ENCODE results near the gene INO80E.
"Not testable (repeated sequence)": the region's sequence is repeated elsewhere in the genome, so short reads cannot be mapped to it uniquely, and the experiment has no call there.

The INO80E gene

DNA sequence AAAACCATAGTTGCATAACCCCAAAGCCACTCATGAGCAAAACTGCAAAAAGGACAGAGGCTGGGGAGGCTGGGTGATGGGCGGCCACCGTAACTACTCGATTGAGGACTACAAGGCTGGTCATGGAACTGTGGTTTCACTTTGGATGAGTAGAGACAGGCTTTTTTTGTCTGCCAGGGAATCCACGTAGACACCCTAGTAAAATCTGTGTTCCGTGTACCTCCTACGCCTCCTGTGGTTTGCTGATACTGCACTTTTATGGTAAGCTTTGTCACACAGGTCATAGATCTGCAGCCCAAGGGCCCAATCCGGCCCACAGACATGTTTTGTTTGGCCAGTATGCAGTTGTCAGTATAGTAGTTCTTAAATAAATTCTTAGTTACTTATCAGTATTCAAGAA, 37.2 kb downstream of the INO80E start:
- DNase-seq: no peak

DNA sequence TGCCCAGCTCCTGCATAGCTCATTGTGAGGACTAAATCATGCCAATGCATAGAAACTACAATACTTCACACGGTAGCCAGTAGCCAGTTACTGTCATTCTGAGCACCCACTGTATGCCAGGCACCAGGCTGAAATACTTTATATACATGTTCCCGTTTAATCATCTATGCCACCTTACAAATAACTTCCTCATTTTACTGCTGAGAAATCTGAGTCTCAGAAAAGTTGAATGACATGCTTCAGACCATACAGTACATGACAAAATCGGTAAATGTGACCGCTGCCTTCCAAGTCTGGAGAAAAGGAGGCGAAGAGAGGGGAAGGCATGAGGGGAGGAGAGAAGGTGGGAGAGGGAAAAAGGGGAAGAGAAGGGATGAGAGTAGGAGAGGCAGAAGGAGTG, 44.2 kb downstream of the INO80E start:
- no peak for DNase-seq

DNA sequence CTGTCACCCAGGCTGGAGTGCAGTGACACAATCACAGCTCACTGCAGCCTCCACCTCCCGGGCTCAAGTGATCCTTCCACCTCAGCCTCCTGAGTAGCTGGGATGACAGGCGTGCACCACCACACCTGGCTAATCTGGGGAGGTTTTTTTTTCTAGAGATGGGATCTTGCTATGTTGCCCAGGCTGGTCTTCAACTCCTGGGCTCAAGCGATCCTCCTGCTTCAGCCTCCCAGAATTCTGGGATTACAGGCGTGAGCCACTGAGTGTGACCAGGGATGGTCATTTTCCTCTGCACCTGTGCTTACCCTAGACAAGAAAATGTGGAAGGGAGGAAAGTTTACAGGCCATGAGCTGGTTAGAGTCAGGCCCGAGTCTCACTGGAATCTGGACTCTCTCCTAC, 44.6 kb downstream of the INO80E start:
- DNase-seq: not testable (repeated sequence)

DNA sequence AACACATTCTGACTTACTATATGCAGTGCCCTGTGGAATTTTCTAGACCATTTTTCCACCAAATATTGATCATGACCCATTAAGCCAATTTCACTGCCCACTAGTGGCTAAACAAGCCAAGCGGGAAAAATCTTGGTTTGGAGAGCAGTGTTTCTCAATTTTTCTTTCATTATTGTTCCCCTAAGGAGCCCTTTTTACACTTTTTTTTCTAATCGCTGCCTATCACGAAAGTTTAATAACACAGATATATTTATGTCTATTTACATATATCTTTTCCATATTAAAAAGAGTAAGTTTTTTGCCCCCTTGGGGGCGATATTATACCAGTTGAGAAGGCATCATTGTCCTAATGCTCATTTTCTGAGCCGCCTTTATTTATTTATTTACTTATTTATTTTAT, 45.8 kb downstream of the INO80E start:
- DNase-seq: peak; percentile 65

DNA sequence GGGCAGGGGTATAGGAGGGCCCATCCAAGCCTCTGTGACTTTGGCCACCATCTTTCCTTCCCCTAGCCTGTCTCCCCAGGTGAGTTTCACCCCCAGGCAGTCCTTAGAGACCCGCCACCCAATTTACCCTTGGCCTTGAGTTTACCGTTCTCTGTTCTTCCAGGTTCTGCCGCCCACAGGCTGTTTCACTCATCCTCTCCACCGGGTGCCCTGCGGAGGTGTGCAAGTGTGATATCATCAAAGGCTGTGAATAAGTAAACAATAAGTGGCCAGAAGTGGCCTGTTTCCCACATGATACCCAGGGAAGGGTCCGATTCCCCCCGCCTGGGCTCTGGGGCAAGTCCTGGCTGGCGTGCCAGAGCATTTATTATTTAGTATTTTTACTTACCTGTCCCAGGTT, 50.1 kb downstream of the INO80E start:
- no peak for DNase-seq

DNA sequence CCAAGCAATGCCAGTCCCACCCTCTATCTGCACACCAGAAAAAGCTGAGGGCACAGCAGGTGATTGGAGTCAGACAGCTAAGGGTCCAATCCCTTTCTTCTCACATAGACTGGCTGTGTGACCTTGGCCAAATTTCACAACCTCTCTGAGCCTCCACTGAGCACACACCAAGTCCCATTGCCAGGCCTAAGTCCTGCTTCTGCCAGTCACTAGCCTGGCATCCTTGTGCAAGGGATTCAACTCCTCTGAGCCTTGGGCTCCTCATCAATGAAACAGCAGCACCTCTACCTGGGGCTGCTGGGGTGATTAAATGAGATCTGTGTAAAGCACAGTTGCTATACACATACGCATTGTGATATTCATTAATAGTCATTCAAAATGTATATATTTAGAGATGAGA, 50.5 kb downstream of the INO80E start:
- no peak for DNase-seq

DNA sequence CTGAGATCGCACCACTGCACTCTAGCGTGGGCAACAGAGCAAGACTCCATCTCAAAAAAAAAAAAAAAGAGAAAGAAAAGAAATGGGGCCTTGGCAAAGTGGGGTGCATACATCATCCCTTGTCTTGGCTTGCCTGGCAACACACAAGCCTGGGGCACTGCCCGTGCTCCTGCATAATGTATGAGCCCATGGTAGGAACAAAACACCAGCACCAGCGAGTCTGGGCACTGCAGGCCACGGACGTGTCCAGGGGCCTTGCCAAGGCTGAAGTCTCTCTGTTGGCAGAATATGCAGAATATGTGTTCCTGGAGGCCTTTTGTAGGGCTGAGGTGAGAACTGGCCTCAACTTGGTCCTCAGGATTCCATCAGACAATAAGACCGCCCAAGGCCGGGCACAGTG, 53.8 kb downstream of the INO80E start:
- DNase-seq: no peak

DNA sequence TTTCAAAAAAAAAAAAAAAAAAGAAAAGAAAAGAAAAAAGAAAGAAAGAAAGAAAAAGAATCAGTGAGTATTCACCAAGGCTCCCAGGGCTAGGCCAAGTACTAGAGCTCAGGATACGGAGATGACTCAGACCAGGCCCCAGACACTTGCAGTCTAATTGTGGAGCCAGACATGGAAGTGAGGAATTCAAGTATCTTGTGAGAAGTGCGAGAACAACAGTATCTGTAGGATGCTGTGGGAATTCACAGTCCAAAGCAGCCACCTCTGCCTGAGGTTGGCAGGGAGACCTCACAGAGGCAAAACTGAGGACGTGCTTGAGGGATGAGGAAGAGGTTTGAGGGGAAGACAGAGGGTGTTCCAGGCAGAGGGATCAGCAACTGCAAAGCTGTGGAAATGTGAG, 55.5 kb downstream of the INO80E start:
- no peak for DNase-seq

DNA sequence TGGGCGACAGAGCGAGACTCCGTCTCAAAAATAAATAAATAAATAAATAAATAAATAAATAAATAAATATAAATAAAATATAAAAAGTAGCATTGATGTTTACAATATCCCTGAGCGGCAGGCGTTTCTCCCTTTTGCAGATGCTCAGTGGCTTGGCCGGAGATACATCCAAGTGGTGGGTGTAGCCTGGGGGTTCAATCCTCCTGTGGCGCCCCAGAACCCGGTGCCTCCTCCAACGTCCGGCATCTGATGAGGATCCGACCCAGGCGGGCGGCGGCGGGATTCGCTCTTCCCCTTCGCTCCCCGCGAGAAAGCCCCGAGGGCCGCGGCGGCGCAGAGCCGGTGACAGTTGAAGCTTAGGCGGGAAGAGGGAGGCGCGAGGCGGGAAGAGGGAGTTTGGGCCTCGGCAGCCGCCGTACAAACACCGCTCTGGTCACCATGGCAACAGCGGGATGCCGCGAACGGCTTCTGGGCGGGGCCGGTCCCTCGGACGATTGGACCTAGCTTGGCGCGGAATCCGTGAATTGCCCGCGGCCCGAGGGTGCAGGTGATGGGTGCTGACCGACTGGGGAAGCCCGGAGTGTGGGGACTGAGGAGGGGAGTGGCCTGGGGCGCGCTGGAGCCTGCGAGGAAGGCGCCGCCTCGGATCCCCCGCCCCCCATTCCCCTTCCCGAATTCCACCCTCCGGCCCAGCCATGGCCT, 56.8 kb downstream of the INO80E start:
- peak; percentile 90 for DNase-seq

DNA sequence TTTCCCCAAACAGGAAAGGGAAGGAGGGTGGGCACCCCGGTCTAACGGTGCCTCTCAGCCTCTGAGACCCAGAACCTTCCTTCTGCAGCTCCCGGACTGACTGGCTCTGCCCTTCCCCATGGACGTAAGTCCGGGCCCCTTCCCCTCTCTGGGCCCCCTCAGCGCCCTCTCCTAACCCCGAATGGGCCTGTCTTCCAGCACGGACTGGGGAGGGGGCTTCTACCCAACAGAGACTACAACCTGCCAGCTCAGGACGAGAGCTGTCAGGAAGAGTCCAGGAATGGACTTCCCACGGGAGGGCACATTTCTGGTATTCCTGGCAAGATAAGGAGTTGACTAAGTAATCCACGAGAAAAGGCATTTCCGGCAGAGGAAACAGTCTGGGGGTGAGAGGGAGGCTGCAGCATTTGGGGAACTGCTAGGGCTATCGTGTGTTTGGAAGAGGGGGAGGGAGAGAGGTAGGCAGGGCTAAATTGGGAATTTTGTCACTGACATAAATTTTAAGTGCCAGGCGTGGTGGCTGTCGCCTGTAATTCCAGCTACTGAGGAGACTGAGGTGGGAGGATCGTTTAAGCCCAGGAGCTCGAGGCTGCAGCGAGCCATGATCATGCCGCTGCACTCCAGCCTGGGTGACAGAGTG, 57.5 kb downstream of the INO80E start:
- no peak for DNase-seq

DNA sequence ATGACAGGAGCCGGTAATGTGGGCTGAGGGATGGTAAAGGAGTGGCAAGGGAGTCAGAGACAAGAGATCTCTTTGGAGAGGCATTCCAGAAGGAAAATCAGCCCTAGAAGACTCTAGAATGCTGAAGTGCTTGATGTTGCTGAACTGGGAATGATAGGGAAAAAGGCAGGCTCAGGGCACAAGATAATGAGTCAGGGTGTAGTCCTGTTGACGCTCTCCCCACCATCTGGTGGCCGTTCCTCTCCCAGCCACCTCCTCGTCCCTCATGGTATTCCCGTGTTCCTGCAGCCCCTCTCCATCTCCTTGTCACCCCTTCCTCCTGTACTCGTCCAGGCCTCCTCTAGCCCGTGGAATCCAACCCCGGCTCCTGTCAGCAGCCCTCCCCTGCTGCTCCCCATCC, 58.4 kb downstream of the INO80E start:
- DNase-seq: no peak

DNA sequence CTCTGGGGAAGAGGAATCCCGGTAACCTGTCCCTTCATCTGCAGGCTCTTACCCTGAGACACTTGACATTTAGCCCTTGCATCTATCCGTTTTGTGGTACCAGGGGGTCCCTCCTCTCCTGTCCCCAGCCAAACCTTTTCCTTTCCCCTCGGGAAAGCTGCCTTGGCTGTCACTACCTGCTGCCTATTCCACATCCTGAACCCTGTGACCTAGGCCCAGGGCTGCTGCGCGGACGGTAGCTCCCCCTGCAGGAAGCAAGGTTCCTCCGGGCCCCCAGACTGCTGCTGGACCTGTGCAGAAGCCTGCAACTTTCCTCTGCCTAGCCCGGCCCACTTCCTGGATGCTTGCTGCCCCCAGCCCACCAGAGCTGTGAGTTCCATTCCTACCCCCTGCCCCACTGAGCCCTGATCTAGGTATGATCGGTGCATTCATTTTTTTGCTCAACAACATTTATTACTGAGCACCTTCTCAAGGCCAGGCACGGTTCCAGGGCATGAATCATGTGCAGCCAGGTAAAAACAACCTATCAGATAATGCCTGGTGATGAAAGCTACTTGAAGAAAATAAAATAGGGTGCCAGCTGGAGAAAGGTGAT, 59.0 kb downstream of the INO80E start:
- peak; percentile 60 for DNase-seq

Measured in hematopoietic multipotent progenitor cell treated with erythropoietin and hydrocortisone succinate and interleukin-3 and kit ligand, for 8 days (in vitro differentiated cells).